ENCODE results near the gene LRRC72. TPM values are rescaled to one million over a fixed set of nuclear protein-coding genes. Genes with fewer than 3 reads are reported as not detected.

Gene LRRC72
- total and polyA plus RNA-seq, 9 of the 15 experiments (the other 6 are each of a cell fraction or from before 2014, with no cell fraction given): 0.10 TPM; not detected in 8

- TF ChIP-seq PBX2 (CRISPR knock-in tag; IDR thresholded peaks at IDR 0.05; ENCODE audit: low read depth) (no peak), PBX2 (tag; conservative IDR thresholded peaks at IDR 0.05; ENCODE audit: low read depth) (no peak), CREB5 (CRISPR knock-in tag; IDR thresholded peaks at IDR 0.05) (no peak), SPI1 (IDR thresholded peaks at IDR 0.05; ENCODE audit: borderline replicate concordance, low read depth, low read length) (no peak), NFIX (CRISPR knock-in tag; IDR thresholded peaks at IDR 0.05; ENCODE audit: low read depth) (no peak), GABPA (tag; conservative IDR thresholded peaks at IDR 0.05; ENCODE audit: low read depth) (no peak), MAX (CRISPR knock-in tag; IDR thresholded peaks at IDR 0.05) (no peak), THRAP3 (IDR thresholded peaks at IDR 0.05; ENCODE audit: borderline replicate concordance) (no peak), L3MBTL2 (IDR thresholded peaks at IDR 0.05) (no peak)
- TF ChIP-seq, protein P1, sequence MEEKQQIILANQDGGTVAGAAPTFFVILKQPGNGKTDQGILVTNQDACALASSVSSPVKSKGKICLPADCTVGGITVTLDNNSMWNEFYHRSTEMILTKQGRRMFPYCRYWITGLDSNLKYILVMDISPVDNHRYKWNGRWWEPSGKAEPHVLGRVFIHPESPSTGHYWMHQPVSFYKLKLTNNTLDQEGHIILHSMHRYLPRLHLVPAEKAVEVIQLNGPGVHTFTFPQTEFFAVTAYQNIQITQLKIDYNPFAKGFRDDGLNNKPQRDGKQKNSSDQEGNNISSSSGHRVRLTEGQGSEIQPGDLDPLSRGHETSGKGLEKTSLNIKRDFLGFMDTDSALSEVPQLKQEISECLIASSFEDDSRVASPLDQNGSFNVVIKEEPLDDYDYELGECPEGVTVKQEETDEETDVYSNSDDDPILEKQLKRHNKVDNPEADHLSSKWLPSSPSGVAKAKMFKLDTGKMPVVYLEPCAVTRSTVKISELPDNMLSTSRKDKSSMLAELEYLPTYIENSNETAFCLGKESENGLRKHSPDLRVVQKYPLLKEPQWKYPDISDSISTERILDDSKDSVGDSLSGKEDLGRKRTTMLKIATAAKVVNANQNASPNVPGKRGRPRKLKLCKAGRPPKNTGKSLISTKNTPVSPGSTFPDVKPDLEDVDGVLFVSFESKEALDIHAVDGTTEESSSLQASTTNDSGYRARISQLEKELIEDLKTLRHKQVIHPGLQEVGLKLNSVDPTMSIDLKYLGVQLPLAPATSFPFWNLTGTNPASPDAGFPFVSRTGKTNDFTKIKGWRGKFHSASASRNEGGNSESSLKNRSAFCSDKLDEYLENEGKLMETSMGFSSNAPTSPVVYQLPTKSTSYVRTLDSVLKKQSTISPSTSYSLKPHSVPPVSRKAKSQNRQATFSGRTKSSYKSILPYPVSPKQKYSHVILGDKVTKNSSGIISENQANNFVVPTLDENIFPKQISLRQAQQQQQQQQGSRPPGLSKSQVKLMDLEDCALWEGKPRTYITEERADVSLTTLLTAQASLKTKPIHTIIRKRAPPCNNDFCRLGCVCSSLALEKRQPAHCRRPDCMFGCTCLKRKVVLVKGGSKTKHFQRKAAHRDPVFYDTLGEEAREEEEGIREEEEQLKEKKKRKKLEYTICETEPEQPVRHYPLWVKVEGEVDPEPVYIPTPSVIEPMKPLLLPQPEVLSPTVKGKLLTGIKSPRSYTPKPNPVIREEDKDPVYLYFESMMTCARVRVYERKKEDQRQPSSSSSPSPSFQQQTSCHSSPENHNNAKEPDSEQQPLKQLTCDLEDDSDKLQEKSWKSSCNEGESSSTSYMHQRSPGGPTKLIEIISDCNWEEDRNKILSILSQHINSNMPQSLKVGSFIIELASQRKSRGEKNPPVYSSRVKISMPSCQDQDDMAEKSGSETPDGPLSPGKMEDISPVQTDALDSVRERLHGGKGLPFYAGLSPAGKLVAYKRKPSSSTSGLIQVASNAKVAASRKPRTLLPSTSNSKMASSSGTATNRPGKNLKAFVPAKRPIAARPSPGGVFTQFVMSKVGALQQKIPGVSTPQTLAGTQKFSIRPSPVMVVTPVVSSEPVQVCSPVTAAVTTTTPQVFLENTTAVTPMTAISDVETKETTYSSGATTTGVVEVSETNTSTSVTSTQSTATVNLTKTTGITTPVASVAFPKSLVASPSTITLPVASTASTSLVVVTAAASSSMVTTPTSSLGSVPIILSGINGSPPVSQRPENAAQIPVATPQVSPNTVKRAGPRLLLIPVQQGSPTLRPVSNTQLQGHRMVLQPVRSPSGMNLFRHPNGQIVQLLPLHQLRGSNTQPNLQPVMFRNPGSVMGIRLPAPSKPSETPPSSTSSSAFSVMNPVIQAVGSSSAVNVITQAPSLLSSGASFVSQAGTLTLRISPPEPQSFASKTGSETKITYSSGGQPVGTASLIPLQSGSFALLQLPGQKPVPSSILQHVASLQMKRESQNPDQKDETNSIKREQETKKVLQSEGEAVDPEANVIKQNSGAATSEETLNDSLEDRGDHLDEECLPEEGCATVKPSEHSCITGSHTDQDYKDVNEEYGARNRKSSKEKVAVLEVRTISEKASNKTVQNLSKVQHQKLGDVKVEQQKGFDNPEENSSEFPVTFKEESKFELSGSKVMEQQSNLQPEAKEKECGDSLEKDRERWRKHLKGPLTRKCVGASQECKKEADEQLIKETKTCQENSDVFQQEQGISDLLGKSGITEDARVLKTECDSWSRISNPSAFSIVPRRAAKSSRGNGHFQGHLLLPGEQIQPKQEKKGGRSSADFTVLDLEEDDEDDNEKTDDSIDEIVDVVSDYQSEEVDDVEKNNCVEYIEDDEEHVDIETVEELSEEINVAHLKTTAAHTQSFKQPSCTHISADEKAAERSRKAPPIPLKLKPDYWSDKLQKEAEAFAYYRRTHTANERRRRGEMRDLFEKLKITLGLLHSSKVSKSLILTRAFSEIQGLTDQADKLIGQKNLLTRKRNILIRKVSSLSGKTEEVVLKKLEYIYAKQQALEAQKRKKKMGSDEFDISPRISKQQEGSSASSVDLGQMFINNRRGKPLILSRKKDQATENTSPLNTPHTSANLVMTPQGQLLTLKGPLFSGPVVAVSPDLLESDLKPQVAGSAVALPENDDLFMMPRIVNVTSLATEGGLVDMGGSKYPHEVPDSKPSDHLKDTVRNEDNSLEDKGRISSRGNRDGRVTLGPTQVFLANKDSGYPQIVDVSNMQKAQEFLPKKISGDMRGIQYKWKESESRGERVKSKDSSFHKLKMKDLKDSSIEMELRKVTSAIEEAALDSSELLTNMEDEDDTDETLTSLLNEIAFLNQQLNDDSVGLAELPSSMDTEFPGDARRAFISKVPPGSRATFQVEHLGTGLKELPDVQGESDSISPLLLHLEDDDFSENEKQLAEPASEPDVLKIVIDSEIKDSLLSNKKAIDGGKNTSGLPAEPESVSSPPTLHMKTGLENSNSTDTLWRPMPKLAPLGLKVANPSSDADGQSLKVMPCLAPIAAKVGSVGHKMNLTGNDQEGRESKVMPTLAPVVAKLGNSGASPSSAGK (IDR thresholded peaks at IDR 0.05): no peak
- TF ChIP-seq, protein P2, sequence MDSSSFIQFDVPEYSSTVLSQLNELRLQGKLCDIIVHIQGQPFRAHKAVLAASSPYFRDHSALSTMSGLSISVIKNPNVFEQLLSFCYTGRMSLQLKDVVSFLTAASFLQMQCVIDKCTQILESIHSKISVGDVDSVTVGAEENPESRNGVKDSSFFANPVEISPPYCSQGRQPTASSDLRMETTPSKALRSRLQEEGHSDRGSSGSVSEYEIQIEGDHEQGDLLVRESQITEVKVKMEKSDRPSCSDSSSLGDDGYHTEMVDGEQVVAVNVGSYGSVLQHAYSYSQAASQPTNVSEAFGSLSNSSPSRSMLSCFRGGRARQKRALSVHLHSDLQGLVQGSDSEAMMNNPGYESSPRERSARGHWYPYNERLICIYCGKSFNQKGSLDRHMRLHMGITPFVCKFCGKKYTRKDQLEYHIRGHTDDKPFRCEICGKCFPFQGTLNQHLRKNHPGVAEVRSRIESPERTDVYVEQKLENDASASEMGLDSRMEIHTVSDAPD (CRISPR knock-in tag; IDR thresholded peaks at IDR 0.05): no peak
Measured at GRCh38 chr7:16627236-16627635, 100.6 kb downstream of the LRRC72 start (continued).
